Posterior vena cava (tissue), 2 donors: Measurements from ENCODE around the gene SLC7A9. TPM values are rescaled to one million over a fixed set of nuclear protein-coding genes. Genes with fewer than 3 reads are reported as not detected.

Source experiments
- DNase-seq: peaks from one replicate; pipeline ENCODE4 v3.0.0-alpha.2; 2020; ENCODE audit warnings: low spot score
- intact Hi-C, 2 donors: fragments of 100-400 bp; cut with DNase I; formaldehyde crosslinking; loops; one replicate each; pipeline versions ENCODE4 v1.14.1 to v1.14.2; 2022 to 2023
- long read RNA-seq, 2 donors: library from polyadenylated mRNA; unstranded; transcript quantifications; one replicate each; pipeline ENCODE4 v2.0.0, GENCODE V29; 2020 to 2021
- total RNA-seq, 2 donors: library from RNA; stranded (reverse); fragmentation: NEBNext Ultra II Directional; extraction: Animal tissue kit (Norgen Biotek cat#: 25700); gene quantifications; one replicate each; pipeline ENCODE4 v1.2.1, GENCODE V29; 2021
- donor health status: DM: yes; HTN: yes; CAD: no.
- donor health status: DM: yes; HTN: yes; CAD: no.

SLC7A9 gene
- total RNA-seq = under 1 TPM in 1 of 2 donors, not detected in 1; 0.28 TPM
- long read RNA-seq, donor 1 = 0 reads
- long read RNA-seq, donor 2 = 0 reads

DNA sequence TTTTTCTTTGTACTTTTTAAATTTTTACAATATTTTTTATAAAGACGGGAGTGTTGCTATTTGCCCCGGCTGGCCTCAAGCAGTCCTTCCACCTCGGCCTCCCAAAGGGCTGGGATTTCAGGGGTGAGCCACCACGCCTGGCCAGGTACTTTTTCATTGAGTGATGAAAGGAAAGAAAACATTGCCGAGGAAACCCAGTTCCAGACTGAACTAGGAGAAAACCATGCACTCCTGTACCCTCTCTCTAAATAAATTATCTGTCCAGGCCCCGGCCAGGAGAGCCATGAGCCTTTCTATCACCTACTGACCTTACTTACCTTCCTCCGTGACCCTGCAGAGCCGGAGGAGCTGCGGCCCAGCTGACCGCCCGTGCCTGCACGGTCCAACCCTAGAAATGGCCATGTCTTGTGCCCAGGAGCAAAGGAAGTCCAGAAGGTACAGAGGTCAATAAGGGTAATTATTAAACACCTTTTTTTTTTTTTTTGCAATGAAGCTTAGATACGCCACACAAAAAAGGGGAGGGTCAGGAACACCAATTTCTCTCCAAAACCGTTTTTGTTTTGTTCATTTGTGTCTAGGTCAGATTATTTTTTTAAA, at the start of gene SLC7A9:
TSS of gene SLC7A9 (minus strand) at position 399 of the 597 bp plus-strand sequence. CDS start 1,233 bp downstream, outside the sequence.
- peak; percentile 30 for DNase-seq
- intact Hi-C loops = no loop called here

DNA sequence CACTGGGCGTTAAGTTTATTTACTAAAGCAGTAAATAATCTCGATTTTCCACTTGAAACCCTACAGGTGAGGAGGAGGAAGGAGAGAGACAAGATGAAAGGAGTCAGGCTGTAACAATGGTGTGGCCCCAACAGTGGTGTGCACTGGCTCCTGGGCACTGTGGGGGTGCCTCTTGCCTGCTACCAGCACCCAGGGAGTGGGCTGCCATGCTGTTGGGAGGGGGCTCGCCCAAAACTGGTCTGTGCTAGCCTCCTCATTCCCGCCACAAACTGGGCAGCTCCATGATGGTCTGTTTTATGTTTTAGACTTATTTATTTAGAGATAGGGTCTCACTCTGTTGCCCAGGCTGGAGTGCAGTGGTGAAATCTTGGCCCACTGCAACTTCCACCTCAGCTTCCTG, 49.8 kb upstream of the SLC7A9 start:
- DNase-seq = no peak
- intact Hi-C loops = no loop called here

GRCh38 chr19:32917616-32917996, 48.0 kb upstream of the SLC7A9 start:
- DNase-seq = no peak
- intact Hi-C loops = no loop called here

GRCh38 chr19:32916969-32917615, 47.5 kb upstream of the SLC7A9 start:
- no peak for DNase-seq
- intact Hi-C loops = no loop called here

DNA sequence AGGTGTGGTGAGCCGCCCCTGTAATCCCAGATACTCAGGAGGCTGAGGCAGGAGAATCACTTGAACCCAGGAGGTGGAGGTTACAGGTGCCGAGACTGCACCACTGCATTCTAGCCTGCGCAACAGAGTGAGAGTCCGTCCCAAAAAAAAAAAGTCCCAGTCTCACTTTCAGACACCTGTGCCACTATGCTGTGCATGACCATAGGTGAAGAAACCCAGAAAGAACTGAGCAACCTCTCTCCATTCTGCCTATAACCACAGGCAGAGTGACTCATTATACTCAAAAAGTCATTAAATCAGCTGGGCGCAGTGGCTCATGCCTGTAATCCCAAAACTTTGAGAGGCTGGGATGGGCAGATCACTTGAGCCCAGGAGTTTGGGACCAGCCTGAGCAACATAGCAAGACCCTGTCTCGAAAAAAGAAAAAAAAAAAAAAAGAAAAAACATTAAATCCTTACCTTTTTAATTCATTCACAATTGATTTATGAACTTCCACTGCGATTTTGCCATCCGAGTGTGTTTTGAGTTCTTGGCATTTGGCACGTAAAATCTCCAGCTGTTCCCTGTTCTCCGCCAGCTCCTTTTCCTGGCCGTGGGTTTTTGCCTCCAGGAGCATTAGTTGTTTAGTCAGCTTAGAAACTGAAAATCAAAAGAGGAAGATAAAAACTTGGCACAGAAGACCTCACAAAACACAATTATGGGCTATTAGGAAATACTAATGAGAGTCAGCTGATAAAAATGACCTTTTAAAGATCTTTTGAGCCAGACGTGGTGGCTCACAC, 45.5 kb upstream of the SLC7A9 start:
- DNase-seq = no peak
- intact Hi-C loops = no loop called here

DNA sequence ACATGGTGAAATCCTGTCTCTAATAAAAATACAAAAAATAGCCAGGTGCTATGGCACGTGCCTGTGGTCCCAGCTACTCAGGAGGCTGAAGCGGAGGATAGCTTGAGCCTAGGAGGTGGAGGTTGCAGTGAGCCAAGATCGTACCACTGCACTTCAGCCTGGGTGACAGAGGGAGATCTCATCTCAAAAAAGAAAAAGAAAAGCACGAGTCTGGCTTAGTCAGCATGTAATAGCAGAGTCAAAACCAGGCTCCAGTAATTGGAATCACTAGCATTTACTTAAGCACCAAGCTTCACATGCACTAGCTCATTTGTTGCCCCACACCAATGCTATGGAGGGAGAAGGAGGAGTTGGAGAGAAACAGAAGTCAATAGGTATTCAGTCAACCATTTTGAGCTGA, 41.9 kb upstream of the SLC7A9 start:
- intact Hi-C loops = no loop called here

GRCh38 chr19:32910874-32911273, 41.3 kb upstream of the SLC7A9 start:
- no peak for DNase-seq

More for the DNA sequence above, 41.9 kb upstream of the SLC7A9 start:
- no peak for DNase-seq

DNA sequence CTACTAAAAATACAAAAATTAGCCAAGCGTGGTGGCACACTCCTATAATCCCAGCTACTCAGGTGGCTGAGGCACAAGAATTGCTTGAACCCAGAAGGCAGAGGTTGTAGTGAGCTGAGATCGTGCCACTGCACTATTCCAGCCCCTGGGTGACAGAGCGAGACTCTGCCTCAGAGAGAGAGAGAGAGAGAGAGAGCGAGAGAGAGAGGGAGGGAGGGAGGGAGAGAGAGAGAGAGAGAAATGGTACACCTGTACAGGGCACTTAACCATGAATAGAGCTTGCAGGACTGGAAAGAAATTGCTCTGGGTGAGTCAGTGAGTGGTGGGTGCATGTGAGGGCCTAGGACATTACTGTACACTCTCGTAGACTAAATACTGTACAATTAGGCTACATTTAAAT, 40.5 kb upstream of the SLC7A9 start:
- intact Hi-C loops = no loop called here
- DNase-seq = no peak

More at GRCh38 chr19:32910874-32911273, 41.3 kb upstream of the SLC7A9 start:
- intact Hi-C loops = no loop called here

GRCh38 chr19:32909257-32909656, 39.7 kb upstream of the SLC7A9 start:
- intact Hi-C loops = no loop called here
- DNase-seq = no peak

DNA sequence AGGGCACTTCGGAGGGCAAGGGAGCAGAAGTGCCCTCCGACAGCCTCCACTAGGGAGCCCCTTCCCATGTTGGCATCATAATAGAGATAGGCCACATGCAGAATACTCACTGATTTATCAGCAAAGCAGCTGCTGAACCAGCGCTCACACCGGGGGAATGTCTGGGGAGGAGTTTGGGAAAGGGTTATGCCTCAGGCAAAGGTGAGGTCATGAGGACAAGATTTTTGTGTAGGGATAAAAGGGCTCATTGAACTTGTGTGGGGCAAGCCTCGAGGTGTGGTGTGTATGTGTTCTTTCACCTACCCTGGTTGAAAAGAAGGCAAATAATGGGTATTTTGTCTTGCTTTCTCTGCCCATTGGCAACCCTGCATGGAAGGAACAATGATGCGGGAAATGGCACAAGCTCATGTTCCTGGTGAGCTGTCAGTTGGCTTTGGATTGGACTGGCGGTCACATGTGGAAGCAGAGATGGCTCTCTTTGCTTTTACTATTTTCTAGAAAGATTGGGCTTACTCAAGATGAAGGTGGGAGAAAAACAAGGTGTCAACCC, 39.1 kb upstream of the SLC7A9 start:
- intact Hi-C loops = no loop called here

DNA sequence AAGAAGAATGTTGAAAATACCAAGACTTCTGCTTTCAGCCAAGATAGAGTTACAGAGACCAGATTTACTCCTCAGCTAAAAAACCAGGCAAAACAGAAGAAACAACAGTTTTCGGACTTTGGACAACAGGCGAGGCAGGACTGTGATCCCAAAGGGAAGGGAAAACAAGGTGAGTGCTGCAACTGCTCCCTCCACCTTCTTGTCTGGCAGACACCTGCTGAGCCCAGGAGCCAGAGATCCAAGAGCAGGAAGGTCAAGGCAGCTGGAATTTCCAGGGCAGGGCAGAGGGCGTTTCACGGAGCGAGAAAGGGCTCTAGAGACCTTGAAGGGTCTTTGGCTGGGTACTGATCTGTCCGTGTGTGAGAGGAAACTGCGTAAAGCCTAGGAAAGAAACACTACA, 32.9 kb upstream of the SLC7A9 start:
- intact Hi-C loops = no loop called here
- DNase-seq = no peak

More for the DNA sequence above, 39.1 kb upstream of the SLC7A9 start:
- no peak for DNase-seq

GRCh38 chr19:32901504-32902161, 32.1 kb upstream of the SLC7A9 start:
- DNase-seq = no peak
- intact Hi-C loops = no loop called here

DNA sequence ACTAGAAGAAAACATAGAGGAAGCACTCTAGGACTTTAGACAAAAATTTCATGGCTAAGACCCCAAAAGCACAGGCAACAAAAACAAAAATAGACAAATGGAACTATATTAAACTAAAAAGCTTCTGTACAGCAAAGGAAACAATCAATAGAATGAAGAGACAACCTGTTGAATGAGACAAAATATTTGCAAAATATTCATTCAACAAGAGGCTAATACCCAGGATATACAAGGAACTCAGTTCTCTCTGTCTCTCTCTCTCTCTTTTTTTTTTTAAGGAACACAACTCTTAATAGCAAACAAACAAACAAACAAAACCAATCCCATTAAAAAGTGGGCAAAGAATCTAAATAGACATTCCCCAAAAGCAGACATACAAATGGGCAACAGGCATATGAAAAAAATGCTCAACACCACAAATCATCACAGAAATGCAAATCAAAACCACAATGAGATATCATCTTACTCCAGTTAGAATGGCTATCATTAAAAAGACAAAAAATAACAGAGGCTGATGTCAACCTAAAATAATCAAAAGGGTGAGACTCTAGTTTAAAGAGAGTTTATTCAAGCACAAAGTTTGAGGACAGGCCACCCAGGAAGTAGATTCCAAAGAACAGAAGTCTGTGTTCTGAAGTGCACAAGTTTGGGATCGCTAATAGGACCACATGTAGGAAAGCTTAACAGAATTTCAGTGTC, 27.1 kb upstream of the SLC7A9 start:
- DNase-seq = no peak
- intact Hi-C loops = no loop called here

- intact Hi-C loops = no loop called here
- DNase-seq = no peak
Observed at GRCh38 chr19:32895384-32895783, 25.8 kb upstream of the SLC7A9 start.

DNA sequence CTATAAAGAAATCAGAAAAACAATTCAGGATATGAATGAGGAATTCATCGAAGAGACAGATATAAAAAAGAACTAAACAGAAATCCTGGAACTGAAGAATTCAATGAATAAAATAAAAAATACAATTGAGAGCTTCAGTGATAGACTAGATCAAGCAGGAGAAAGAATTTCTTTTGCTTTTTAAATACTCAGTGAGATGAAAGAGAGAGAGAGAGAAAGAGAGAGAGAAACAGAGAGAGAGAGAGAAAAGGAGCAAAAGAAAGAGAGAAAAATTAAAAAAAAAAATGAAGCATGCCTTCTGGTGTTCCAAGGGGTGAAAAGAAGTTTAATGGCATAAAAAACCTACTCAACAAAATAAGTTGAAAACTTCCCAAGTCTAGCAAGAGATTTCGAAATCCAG, 22.0 kb upstream of the SLC7A9 start:
- intact Hi-C loops = no loop called here
- DNase-seq = no peak

- intact Hi-C loops = no loop called here
Observed at GRCh38 chr19:32890841-32891240, 21.3 kb upstream of the SLC7A9 start.

GRCh38 chr19:32890326-32890725, 20.8 kb upstream of the SLC7A9 start:
- DNase-seq = no peak
- intact Hi-C loops = no loop called here

More at GRCh38 chr19:32890841-32891240, 21.3 kb upstream of the SLC7A9 start:
- DNase-seq = no peak

DNA sequence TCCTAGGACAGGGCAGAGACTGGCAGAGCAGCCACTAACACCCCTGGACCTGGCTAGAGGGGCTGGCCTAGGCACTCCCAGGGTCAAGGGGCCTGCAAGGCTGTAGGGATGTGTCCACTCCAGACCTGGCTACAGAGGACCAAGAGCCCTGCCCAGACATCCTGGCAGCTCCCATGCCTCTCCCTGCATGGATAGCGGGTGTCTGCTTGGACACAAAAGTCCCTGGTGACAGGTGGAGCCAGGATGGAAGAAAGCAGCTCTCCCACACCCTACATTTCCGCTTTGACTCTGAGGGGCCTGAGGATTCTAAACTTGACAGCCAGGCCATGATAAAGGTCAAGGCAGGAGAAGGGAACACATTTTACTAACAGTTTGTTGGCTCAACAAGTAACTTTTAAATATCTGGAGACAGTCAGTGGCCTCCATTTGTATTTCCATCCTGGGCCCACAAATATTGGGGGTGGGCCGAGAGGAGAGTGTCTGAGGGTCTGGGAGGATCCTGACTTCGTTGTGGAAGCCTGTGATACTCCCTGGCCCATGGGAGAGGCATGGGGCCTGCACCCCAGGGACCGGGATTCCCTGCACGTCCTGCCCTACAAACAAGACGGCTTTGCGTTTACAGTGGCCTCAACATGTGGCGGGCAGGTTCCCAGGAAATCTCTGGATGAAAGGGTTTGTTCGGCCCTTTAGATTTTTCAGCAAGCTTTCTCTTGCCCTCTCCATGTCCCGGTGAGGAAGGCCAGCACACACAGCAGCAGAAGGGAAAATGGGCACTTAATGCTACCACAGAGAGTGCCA, 19.8 kb upstream of the SLC7A9 start:
- peak; percentile 41 for DNase-seq
- intact Hi-C loops = no loop called here
